DMS153 (cell line): ENCODE results near the gene HTR3B.
"Not testable (repeated sequence)": the region's sequence is repeated elsewhere in the genome, so short reads cannot be mapped to it uniquely, and the experiment has no call there.

ENCODE experiments used
- DNase-seq: peaks from one replicate; lab custom pipeline; 2025; lab: John Stamatoyannopoulos, UW

HTR3B gene

DNA sequence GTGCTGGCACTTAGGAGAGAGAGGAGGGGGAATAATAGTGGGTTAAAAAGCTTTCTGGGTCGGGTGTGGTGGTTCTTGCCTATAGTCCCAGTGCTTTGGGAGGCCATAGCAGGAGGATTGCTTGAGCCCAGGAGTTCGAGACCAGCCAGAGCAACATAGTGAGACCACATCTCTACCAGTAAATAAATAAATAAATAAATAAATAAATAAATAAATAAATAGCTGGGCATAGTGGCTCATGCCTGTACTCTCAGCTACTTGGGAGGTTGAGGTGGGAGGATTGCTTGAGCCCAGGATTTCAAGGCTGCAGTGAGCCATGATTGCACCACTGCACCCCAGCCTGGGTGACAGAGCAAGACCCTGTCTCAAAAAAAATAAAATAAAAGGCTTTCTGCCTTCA lies 41.6 kb downstream of the HTR3B start:
- DNase-seq: not testable (repeated sequence)

DNA sequence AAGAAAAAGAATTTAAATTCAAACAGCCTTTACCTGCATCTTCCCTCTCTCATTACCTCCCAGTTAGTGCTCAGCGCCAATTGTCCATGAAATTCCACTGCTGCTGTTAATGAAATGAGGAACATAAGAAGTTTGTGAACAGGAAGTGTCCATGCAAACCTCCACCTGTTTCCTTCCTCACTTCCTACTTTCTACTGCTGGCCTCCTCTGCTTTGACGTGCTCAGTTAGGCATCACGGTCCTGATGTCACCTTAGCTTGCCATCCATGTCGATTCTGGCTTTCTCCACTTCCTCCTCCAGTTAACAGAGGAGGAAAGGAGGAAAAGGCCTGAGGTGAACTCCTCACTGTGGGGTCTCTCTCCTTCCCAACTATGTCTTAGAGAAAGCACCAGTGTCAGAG lies 43.4 kb downstream of the HTR3B start:
- no peak for DNase-seq

DNA sequence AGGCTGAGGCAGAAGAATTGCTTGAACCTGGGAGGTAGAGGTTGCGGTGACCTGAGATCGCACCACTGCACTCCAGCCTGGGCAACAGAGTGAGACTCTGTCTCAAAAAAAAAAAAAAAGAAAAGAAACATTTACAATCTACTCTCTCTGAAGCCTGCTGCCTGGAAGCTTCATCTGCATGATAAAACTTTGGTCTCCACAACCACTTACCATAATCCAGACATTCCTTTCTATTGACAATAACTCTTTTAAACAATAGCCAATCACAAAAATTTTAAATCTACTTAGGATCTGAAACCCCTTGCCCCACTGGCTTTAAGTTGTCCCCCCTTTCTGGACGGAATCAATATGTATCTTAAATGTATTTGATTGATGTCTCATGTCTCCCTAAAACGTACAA lies 45.3 kb downstream of the HTR3B start:
- DNase-seq: no peak

DNA sequence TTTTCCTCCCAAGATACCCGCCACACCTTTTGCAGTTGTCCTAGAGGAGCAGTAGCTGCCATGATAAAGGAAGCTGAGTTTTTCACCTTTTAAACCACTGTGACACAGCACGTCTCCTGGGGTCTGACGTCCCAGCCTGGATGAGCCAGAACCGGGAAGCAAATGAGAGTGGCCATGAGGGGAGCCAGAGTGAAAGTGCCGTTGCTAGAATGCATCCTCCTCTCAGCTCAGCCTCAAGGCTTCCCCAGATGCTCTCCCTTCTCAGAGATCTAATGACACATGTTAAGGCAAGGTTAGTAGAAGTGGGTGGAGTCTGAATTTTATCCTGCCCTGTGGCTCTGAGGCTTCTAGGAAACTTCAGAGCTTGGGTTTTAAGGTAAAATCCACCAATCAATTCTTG lies 46.9 kb downstream of the HTR3B start:
- DNase-seq: no peak

DNA sequence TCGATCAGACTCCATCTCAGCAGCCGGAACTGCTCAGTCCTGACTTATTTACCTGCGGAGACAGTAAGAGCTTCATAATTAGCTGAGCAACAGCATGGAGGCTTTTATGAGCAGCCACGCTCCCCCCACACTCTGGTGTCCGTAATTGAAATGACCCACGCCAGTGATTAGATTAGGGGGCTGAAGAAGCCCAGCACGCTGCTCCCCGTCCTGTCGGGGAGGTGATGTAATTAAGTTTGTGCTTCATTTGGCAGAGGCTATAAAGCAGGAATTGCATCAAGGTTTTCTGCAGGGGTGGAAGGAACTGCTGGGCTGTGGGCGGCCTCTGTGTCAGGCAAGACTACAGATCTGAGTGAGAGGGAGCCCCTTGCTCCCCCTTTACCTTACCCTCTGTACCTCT lies 47.5 kb downstream of the HTR3B start:
- DNase-seq: no peak

DNA sequence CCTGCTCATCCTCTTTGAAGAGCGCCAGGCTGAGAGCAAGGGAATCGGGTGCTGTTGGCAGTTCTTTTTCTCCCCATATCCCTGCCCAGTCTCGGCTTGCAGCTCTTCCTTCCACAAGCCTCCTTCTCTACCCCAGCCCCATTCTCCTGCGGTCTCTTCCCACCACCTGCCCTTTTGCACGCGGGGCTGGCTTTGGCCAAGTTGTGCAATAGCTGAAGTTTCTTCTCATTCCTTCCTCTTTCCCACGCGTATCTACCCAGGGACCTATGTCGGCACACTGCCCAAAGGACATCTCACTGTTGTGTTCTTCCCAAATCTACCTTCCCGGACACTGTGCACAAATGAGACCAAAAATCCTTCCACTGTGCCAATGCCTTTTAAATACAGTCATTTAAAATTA lies 48.0 kb downstream of the HTR3B start:
- no peak for DNase-seq

DNA sequence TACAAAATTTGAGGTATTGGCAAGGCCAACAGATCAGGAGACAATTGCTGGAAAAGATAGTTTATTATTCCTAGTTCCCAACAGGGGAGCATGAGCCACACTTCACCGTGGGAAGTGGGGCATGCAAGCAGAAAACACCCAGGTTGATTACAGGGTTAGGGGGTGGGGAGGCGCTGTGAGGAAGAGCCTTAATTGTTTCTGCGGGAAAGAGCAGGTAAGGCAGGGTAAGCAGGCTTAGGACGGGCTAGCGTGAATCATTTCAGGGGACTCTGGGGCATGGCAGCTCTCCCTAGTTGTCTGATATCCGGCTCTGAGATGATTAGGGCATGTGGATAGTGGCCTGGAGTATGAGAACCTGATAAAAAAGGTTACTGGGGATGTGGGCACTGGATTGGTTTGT lies 49.6 kb downstream of the HTR3B start:
- DNase-seq: no peak

DNA sequence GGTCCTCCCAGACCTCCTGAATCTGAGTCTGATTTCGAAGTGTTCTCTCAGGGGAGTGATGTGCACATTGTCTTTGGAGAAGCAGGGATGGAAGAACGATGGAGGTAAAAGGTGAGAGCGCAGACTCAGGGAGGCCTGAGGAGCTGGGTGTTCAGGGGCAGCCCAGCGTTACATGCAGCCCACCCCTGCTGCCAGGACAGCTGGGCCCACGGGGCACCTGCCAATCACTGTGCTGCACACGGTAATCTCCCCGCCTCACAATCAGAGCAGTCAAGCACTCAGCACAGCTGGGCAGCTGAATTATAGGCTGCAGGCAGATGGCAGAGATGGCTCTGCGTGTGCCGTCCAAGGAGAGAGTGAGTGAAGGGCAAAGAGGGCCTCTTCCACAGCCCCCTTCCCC lies 52.4 kb downstream of the HTR3B start:
- DNase-seq: no peak

DNA sequence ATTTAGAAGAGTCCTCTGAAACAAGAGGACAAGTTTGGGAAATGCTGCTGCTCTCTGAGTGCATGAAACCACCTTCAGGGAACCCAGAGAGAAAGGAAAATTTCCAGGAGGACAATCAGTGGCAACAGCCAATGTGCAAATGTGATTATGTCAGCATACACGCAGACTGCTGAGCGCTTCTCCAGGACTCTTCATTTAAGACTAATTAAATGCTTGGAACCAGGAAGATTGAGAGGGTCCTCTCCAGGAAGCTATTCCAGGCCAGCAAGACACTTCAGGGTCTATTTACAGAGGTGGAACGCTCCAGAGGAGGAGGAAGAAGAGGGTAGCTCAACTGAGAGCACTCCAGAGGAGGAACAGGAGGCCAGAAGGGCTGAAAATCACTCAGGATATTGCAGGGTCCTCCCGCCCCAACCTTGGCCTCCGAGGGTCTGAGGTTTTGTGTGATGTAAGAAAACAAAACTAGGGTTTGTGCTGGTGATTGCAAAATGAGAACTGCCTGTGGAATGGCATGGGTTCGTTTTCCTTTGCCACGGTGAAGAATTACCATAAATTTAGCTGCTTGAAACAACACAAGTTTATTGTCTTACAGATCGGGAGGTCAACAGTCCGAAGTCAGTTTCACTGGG lies 56.2 kb downstream of the HTR3B start:
- no peak for DNase-seq

DNA sequence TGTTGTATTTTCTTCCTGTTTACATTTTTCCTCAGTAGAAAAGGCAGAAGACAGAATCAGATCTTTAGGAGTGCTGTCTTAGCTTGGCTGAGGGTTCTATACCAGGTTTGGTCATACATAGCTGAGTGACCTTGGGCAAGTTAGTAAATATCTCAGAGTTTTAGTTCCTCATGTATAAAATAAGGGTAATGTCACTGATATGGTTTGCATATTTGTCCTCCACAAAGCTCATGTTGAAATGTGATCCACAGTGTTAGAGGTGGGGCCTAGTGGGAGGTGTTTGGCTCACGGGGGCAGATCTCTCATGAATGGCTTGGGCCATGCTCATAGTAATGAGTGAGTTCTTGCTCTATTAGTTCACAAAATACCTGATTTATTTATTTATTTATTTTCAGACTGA lies 62.8 kb downstream of the HTR3B start:
- DNase-seq: no peak

DNA sequence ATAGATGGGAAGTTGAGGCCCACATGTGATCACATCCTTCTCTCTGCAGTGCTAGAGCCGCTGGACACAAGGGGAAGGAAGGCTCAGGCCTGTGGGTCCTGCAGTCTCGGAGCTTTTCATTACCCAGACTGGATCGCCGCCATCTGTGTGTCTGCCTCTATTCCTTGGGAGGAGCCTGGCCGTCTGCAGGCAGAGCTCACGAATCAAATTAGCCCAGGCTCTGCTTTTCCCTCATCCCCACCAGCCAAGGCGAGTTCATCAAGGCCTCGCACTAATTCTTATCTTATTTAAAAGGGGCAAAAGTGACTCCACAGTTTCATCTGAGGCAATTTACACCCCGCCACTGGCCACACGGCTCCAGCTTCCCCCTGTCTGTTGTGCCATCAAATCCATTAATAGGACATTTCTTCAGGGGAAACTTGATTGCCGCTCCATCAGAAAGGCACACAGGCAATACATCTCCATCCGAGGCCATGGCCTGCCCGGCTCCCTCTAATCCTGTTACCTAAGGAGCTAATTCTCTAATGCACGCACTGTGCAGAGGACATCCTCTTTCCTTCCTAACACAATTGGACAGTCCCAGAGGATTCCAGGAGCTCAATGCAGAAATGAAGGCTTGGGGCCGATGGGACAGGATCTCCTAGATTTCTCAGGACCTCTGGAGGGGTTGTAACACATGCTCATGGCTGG lies 67.1 kb downstream of the HTR3B start:
- no peak for DNase-seq

DNA sequence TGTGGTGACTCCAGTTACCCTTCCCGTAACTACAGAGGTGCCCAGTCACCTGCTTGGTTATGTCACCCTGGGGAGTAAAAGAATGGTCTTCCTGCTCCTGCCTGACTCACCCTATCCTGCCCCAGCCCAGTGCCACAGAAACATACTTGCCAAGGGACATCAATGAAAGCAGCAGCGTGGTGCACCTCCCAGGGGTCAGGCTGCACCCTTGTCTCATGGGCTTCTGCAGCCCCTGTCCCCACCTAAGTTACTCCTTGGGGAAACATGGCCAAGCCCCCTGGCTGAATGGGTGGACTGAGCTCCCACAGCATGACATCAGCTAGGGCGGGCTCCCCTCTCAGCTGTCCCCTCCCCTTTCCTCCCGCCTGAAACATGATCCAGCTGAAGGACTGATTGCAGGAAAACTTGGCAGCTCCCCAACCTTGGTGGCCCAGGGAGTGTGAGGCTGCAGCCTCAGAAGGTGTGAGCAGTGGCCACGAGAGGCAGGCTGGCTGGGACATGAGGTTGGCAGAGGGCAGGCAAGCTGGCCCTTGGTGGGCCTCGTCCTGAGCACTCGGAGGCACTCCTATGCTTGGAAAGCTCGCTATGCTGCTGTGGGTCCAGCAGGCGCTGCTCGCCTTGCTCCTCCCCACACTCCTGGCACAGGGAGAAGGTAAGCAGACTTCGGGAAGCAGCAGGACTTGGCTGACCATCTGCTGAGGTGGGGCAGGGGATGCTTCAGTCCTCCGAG lies 70.3 kb downstream of the HTR3B start, which contains the start of gene HTR3A:
Gene HTR3A, plus strand, starts transcription at position 368 of the 730 bp plus-strand sequence. Its CDS starts 218 bp downstream, at position 586.
- DNase-seq: peak; percentile 89

DNA sequence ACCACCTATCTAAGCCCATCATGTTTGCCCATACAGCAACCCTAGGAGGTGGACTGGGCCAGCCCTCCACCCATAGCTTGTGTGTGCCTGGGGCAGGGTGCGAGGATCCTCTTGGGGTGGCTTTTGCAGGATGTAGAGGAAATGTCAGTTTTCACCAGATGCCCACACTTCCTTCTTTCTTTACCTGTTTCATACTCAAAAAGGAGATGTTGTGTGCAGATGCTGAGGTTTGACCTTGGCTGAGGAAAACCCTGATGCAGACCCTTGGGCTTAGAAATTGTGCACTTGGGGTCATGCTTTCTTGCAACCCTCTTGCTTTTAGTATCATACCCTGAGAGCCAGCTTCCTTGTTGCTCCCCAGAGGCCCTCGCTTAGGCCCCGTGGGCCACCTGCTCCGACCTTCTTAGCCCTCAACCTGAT lies 72.5 kb downstream of the HTR3B start:
- no peak for DNase-seq

DNA sequence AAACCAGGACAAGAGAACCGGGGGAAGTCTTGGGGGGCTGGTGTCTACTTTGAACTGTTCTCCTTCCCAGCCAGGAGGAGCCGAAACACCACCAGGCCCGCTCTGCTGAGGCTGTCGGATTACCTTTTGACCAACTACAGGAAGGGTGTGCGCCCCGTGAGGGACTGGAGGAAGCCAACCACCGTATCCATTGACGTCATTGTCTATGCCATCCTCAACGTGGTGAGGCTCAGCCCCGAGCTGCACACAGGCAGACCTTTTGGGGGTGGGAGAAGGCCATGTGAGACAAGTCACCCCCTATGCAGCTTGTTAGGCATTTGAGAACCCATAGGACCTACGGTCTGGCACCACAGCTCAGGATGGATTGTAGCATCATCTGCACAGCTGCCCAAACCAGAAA lies 73.1 kb downstream of the HTR3B start:
- DNase-seq: no peak

DNA sequence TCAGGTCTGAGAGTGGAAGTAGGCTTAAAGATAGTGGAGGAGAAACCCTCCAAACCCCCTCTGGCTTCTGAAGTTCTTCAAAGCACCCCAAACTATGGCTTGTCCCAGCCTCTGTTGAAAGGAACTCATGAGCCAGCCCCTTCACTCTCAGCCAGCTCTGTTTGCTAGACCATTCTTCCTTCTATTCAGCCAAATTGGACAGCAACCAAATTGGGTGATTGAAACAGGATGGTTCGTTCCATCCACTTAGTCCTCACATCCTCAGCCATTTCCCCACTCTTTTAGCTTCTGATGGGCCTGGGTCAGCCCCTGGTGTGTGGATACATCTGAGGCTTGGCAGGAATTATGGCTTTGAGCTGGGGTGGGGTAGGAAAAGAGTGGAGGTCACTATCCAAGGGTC lies 74.8 kb downstream of the HTR3B start:
- no peak for DNase-seq

DNA sequence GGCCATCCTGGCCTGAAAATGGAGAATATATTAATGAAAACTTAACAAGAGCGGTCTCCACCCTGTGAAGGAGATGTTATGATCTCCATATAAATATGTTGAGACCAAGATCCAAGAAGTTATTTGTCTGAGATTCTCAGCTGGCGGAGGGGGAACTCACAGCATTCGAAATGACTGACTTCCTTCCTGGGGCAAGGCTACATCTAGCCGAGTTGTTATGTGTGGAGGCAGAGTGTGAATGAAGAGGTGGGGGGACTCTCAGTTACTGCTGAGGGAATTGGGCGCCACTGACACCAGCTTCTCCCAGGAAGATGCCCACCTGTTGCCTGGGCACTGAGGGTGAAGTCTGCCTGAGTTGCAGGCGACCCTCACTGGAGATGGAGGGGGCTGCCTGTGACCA lies 76.2 kb downstream of the HTR3B start:
- no peak for DNase-seq

DNA sequence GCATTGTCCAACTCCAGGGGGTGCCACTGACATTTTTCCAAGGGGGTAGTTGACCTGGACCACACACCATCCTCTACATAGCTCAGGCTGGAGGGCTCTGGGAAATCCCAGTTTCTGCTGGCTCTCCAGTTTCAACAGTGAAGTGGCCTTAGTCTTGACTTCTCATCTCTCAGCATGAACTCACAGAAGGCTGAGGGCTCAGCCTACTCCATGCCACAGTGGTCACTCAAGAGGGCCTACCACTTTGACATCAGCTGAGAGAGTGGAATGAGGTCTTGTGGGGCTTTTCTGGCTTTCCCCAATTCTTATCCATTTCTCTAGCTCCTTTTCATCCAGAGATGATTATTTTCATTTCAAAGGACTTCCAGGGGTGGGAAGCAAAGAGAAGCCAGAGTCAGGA lies 77.7 kb downstream of the HTR3B start:
- DNase-seq: no peak

DNA sequence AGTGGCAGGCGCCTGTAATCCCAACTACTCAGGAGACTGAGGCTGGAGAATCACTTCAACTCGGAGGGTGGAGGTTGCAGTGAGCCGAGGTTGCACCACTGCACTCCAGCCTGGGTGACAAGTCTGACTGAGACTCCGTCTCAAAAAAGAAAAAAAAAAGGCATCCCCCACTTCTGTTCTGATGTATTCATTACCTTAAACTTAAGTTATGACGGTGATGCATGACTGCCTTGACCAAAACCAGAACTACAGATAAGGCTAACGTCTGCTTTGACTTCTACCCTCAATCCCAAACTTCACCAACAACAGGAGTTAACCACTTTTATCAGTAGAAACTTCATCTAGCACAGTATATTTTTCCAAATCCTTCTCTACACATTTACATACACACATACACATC lies 80.2 kb downstream of the HTR3B start:
- DNase-seq: no peak

DNA sequence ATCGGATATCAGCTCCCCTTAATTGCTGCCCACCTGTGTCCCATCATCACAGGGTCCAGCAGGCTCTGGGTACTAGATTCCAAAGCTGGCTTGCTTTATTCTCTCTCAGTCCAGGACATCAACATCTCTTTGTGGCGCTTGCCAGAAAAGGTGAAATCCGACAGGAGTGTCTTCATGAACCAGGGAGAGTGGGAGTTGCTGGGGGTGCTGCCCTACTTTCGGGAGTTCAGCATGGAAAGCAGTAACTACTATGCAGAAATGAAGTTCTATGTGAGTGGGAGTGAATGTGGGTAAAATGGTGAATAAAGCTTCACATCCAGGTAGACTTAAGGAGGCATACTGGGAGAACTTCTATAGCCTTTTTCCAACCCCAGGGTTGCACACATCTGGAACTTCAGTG lies 81.3 kb downstream of the HTR3B start:
- no peak for DNase-seq

DNA sequence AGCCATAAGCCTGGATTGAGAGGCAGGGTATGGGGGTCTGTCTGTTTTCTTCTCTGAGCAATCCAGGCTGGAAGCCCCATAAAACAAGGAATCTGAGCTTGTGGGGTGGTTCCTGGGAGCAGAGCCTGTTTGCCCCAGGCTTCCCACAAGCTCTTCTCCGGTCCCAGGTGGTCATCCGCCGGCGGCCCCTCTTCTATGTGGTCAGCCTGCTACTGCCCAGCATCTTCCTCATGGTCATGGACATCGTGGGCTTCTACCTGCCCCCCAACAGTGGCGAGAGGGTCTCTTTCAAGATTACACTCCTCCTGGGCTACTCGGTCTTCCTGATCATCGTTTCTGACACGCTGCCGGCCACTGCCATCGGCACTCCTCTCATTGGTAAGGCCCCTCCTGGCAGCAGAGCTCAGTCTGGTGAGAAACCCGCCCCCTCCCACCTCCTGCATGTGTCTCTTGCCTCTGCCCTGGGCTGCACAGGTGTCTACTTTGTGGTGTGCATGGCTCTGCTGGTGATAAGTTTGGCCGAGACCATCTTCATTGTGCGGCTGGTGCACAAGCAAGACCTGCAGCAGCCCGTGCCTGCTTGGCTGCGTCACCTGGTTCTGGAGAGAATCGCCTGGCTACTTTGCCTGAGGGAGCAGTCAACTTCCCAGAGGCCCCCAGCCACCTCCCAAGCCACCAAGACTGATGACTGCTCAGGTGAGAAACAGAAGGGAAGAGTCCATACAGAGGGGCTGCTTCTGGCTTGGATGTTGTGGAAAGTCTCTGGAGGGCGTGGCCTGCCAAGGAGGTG lies 82.0 kb downstream of the HTR3B start:
- DNase-seq: no peak

DNA sequence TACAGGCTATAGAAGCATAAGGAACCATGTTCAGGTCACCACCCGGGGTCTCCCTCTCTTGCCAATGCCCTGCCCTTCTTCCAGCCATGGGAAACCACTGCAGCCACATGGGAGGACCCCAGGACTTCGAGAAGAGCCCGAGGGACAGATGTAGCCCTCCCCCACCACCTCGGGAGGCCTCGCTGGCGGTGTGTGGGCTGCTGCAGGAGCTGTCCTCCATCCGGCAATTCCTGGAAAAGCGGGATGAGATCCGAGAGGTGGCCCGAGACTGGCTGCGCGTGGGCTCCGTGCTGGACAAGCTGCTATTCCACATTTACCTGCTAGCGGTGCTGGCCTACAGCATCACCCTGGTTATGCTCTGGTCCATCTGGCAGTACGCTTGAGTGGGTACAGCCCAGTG lies 84.8 kb downstream of the HTR3B start:
- DNase-seq: no peak

DNA sequence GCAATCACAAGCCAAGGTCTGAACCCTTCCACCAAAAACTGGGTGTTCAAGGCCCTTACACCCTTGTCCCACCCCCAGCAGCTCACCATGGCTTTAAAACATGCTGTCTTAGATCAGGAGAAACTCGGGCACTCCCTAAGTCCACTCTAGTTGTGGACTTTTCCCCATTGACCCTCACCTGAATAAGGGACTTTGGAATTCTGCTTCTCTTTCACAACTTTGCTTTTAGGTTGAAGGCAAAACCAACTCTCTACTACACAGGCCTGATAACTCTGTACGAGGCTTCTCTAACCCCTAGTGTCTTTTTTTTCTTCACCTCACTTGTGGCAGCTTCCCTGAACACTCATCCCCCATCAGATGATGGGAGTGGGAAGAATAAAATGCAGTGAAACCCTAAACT lies 85.3 kb downstream of the HTR3B start:
- no peak for DNase-seq

DNA sequence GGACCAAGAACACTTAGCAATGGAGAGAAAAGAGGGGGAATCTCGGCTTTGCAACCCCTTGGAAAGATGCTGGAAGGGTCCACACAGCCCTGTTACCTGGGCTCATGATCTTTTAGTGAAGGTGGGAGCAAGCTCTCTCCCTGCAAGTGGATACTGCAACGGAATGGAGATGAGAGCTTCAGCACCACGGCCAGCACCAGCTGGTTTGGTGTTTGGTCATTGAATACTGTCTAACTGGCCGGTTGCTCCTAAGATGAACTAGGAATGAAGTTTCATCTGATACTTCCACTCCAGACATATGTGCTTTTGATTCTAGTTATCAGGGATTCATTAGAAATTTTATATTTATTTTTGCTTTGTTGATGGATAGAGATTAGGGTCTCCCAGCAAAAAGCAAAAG lies 86.6 kb downstream of the HTR3B start:
- DNase-seq: no peak
